Gastrocnemius medialis (tissue), 4 donors: Measurements from ENCODE around the gene SPECC1. TPM values are rescaled to one million over a fixed set of nuclear protein-coding genes. Genes with fewer than 3 reads are reported as not detected.

Source experiments
- ATAC-seq, 2 donors: fragments of 150-250 bp; one replicate each; pipeline ENCODE4 v1.9.1; 2016
- DNase-seq, 2 donors: peaks; one replicate each; pipeline ENCODE4 v3.0.0-alpha.2; 2019
- H3K27ac ChIP-seq, 4 donors: fragments of 200-600 bp; sonication (generic); 1 replicate in 1 of 4; 2 replicates in 3 of 4; pipeline ENCODE4 v1.5.1; 2016 to 2018; ENCODE audit warnings: mild to moderate bottlenecking in 2 of 4, moderate library complexity in 1 of 4
- H3K27me3 ChIP-seq, 3 donors: fragments of 200-600 bp; sonication (generic) in 2 of 3; 1 replicate in 1 of 3; 2 replicates in 2 of 3; pipeline versions ENCODE4 v1.5.1 to v1.6.0; 2016 to 2019; ENCODE audit warnings: mild to moderate bottlenecking in 1 of 3, moderate library complexity in 1 of 3
- H3K36me3 ChIP-seq, 2 donors: fragments of 200-600 bp; sonication (generic) in 1 of 2; one replicate each; pipeline ENCODE4 v1.5.1; 2017 to 2018
- H3K4me1 ChIP-seq, 2 donors: fragments of 200-600 bp; sonication (generic) in 1 of 2; one replicate each; pipeline ENCODE4 v1.5.1; 2016 to 2017; ENCODE audit warnings: mild to moderate bottlenecking in 2 of 2
- H3K4me3 ChIP-seq, 4 donors: fragments of 200-600 bp; sonication (generic) in 3 of 4; 1 replicate in 1 of 4; 2 replicates in 3 of 4; pipeline ENCODE4 v1.5.1; 2016 to 2019; ENCODE audit warnings: mild to moderate bottlenecking in 2 of 4
- H3K9me3 ChIP-seq, 3 donors: fragments of 200-600 bp; sonication (generic) in 2 of 3; 1 replicate in 1 of 3; 2 replicates in 2 of 3; pipeline ENCODE4 v1.5.1; 2016 to 2019
- CTCF ChIP-seq, 5 experiments: fragments of 450-650 bp in 3 of 5; fragments of 200-600 bp in 2 of 5; sonication (generic) in 2 of 5; IDR thresholded peaks in 4 of 5; conservative IDR thresholded peaks in 1 of 5; 1 replicate in 4 of 5; 2 replicates in 1 of 5; pipeline ENCODE4 v1.5.1; 2016 to 2019; ENCODE audit warnings: antibody characterized with exemption in 5 of 5, mild to moderate bottlenecking in 3 of 5, moderate library complexity in 3 of 5
- POLR2A ChIP-seq, 2 donors: fragments of 450-650 bp; IDR thresholded peaks; one replicate each; pipeline ENCODE4 v1.6.1; 2017; ENCODE audit warnings: antibody characterized with exemption in 2 of 2, mild to moderate bottlenecking in 2 of 2, moderate library complexity in 2 of 2
- in situ Hi-C, 4 donors: fragments of 200-750 bp; cut with MboI; loops; one replicate each; pipeline versions ENCODE4 v1.15.0 to v1.8.0; 2017; ENCODE audit warnings: low sequenced_read_pairs in 4 of 4
- intact Hi-C: fragments of 100-400 bp; cut with DNase I; formaldehyde crosslinking; loops from one replicate; pipeline ENCODE4 v1.15.1; 2023; ENCODE audit warnings: low total_unique reads
- total RNA-seq, 4 donors: library from RNA; depleted of rRNA; stranded (reverse); fragments of >200 nt; gene quantifications; one replicate each; pipeline versions ENCODE4 v1.1.0 to v1.2.3, GENCODE V29; 2016

SPECC1 gene
- total RNA-seq, 4 donors from 2014 or later, result 6.1 to 17.9 (median 9.5) TPM

GRCh38 chr17:20302246-20302917 is 293.2 kb downstream of the SPECC1 start:
- Histone ChIP-seq H3K27me3 (no peaks in the 10 kb centered on the region), H3K36me3 (no peaks in the 10 kb centered on the region), H3K27ac (no peak overlapping the region), H3K4me1 (no peaks in the 10 kb centered on the region), H3K4me3 (no peak overlapping the region), H3K9me3 (no peaks in the 10 kb centered on the region)
- DNase-seq (no peak), ATAC-seq (no peak)
- intact Hi-C loops, result no loop called here
- in situ Hi-C loops, result loop anchor here in 3 of 4 donors (25.0 kb wide), 2 partner anchors 90 to 315 kb away; partner anchors contain the start of gene AKAP10 (in 2 of the 3)
- TF ChIP-seq POLR2A (IDR thresholded peaks at IDR 0.05) (no peak), CTCF (IDR thresholded peaks at IDR 0.05 in 4 of 5, conservative IDR thresholded peaks at IDR 0.05 in 1 of 5) (no peak)

GRCh38 chr17:20304961-20305360 is 295.8 kb downstream of the SPECC1 start:
- in situ Hi-C loops, result loop anchor here in 3 of 4 donors (25.0 kb wide), 2 partner anchors 93 to 318 kb away; partner anchors contain the start of gene AKAP10 (in 2 of the 3)
- H3K36me3 ChIP-seq, result no peaks in the 10 kb centered on the region
- H3K27ac ChIP-seq, result no peak overlapping the region
- TF ChIP-seq CTCF (IDR thresholded peaks at IDR 0.05 in 4 of 5, conservative IDR thresholded peaks at IDR 0.05 in 1 of 5), result no peak
- TF ChIP-seq POLR2A (IDR thresholded peaks at IDR 0.05), result no peak
- no peak overlapping the region for H3K4me3 ChIP-seq
- no peaks in the 10 kb centered on the region for H3K27me3 ChIP-seq
- H3K4me1 ChIP-seq, result no peaks in the 10 kb centered on the region
- DNase-seq (no peak), ATAC-seq (no peak)
- intact Hi-C loops, result no loop called here
- H3K9me3 ChIP-seq, result no peaks in the 10 kb centered on the region

GRCh38 chr17:20306924-20307323 is 297.8 kb downstream of the SPECC1 start:
- H3K4me1 ChIP-seq, result no peaks in the 10 kb centered on the region
- TF ChIP-seq CTCF (IDR thresholded peaks at IDR 0.05 in 4 of 5, conservative IDR thresholded peaks at IDR 0.05 in 1 of 5) (no peak), POLR2A (IDR thresholded peaks at IDR 0.05) (no peak)
- DNase-seq, result no peak
- in situ Hi-C loops, result loop anchor here in 3 of 4 donors (25.0 kb wide), 2 partner anchors 95 to 320 kb away; partner anchors contain the start of gene AKAP10 (in 2 of the 3)
- ATAC-seq, result no peak
- H3K27ac ChIP-seq, result no peak overlapping the region
- H3K27me3 ChIP-seq, result no peaks in the 10 kb centered on the region
- no peaks in the 10 kb centered on the region for H3K36me3 ChIP-seq
- no peaks in the 10 kb centered on the region for H3K9me3 ChIP-seq
- no peak overlapping the region for H3K4me3 ChIP-seq
- intact Hi-C loops, result no loop called here

- ATAC-seq, result no peak
- Histone ChIP-seq H3K4me3 (no peak overlapping the region), H3K27ac (no peak overlapping the region), H3K9me3 (no peaks in the 10 kb centered on the region), H3K36me3 (no peaks in the 10 kb centered on the region), H3K4me1 (no peaks in the 10 kb centered on the region), H3K27me3 (no peaks in the 10 kb centered on the region)
- TF ChIP-seq CTCF (IDR thresholded peaks at IDR 0.05 in 4 of 5, conservative IDR thresholded peaks at IDR 0.05 in 1 of 5) (no peak), POLR2A (IDR thresholded peaks at IDR 0.05) (no peak)
- DNase-seq, result no peak
- in situ Hi-C loops, result loop anchor here in 3 of 4 donors (25.0 kb wide), 2 partner anchors 95 to 320 kb away; partner anchors contain the start of gene AKAP10 (in 2 of the 3)
- intact Hi-C loops, result no loop called here
These were observed 298.3 kb downstream of the SPECC1 start for GRCh38 chr17:20307326-20307910.
